ENCODE measurements around the gene GTF2H1.

DNA sequence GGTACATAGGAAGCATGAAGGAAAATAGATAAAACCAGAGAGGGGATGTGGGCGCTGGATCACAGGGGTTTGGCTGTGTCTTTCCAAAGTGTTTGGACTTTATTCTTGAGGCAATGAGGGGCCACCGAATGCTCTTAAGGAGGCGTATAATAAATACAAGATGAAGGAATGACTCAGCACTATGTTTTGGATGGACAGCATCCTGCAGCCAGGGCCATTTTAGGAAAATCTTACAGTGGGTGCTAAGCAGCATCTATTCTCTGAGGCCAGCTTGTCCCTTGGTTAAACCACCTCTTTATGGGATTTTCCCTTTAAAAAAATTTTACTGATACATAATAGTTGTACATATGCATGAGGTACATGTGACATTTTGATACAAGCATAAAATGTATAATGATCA, 67.7 kb downstream of the GTF2H1 start:
- TF ChIP-seq CTCF (conservative IDR thresholded peaks at IDR 0.05; ENCODE audit: low read length): no peak
- no peak for TF ChIP-seq EZH2phosphoT487 (IDR thresholded peaks at IDR 0.05; ENCODE audit: borderline replicate concordance)
